ENCODE measurements around the gene SPPL3.
A peak's percentile ranks its signal among the peaks of the same experiment; 100 is the strongest.

The SPPL3 gene

DNA sequence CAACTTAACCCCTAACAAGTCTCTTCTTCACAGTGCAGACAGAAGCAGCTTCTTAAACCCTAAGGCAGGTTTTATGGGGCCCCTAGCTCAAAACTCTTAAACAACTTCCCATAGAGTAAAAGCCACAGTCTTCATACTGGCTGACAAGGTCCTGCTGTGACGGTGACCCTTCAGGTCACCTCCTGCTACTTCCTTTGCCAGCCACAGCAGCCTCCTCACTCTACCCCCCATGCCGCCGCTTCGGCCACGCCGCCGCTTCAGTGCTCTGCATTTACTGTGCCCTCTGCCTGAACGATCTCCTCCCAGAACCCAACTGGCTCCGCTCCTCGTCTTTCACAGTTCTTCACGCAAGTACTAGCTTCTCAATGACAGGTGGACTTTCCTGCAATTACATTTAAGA is 133.1 kb downstream of the SPPL3 start:
- Histone ChIP-seq H3K9ac (ENCODE audit: low read length) (no peak overlapping the region), H3K36me3 (ENCODE audit: control insufficient read depth, insufficient read depth, low read length) (peaks cover 25% of the 10 kb centered on the region), H3K4me1 (ENCODE audit: control insufficient read depth, insufficient read depth, low read length) (no peaks in the 10 kb centered on the region), H3K27ac (ENCODE audit: low read depth, low read length) (no peak overlapping the region), H3K4me3 (ENCODE audit: low read length) (no peak overlapping the region), H3K27me3 (ENCODE audit: control insufficient read depth, insufficient read depth, low read length) (no peaks in the 10 kb centered on the region)

GRCh38 chr12:120767071-120768024 is 136.8 kb downstream of the SPPL3 start:
- H3K36me3 ChIP-seq (ENCODE audit: control insufficient read depth, insufficient read depth, low read length): peaks cover 34% of the 10 kb centered on the region
- no peak overlapping the region for H3K4me3 ChIP-seq (ENCODE audit: low read length)
- H3K27me3 ChIP-seq (ENCODE audit: control insufficient read depth, insufficient read depth, low read length): no peaks in the 10 kb centered on the region
- peaks cover under 1% of the 10 kb centered on the region for H3K4me1 ChIP-seq (ENCODE audit: control insufficient read depth, insufficient read depth, low read length)
- no peak overlapping the region for H3K9ac ChIP-seq (ENCODE audit: low read length)
- H3K27ac ChIP-seq (ENCODE audit: low read depth, low read length): no peak overlapping the region

DNA sequence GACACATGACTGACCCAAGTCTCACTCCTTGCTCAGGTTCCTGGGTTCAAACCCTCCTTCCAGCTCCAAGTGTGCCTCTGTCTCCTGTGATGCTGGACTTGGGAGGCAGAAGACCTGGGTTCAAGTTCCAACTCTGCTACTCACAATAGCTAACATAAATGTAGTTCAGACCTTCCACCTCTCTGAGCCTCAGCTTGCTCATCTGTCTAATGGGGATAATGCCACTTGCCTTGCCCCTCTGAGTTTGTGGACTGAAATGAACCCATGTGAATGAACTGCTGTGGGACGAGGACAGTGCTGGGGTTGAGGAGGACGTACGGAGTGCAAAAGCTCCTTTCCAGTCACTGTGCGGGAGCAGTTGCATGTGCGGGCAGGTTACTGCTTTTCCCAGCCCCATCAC is 137.6 kb downstream of the SPPL3 start:
- H3K4me1 ChIP-seq (ENCODE audit: control insufficient read depth, insufficient read depth, low read length): peaks cover 8% of the 10 kb centered on the region
- H3K27me3 ChIP-seq (ENCODE audit: control insufficient read depth, insufficient read depth, low read length): no peaks in the 10 kb centered on the region
- no peak overlapping the region for H3K9ac ChIP-seq (ENCODE audit: low read length)
- H3K27ac ChIP-seq (ENCODE audit: low read depth, low read length): no peak overlapping the region
- H3K4me3 ChIP-seq (ENCODE audit: low read length): no peak overlapping the region
- H3K36me3 ChIP-seq (ENCODE audit: control insufficient read depth, insufficient read depth, low read length): peaks cover 34% of the 10 kb centered on the region

GRCh38 chr12:120764816-120765215 is 139.3 kb downstream of the SPPL3 start:
- peaks cover 39% of the 10 kb centered on the region for H3K36me3 ChIP-seq (ENCODE audit: control insufficient read depth, insufficient read depth, low read length)
- H3K4me3 ChIP-seq (ENCODE audit: low read length): no peak overlapping the region
- no peaks in the 10 kb centered on the region for H3K27me3 ChIP-seq (ENCODE audit: control insufficient read depth, insufficient read depth, low read length)
- H3K27ac ChIP-seq (ENCODE audit: low read depth, low read length): no peak overlapping the region
- no peak overlapping the region for H3K9ac ChIP-seq (ENCODE audit: low read length)
- peaks cover 15% of the 10 kb centered on the region for H3K4me1 ChIP-seq (ENCODE audit: control insufficient read depth, insufficient read depth, low read length)

DNA sequence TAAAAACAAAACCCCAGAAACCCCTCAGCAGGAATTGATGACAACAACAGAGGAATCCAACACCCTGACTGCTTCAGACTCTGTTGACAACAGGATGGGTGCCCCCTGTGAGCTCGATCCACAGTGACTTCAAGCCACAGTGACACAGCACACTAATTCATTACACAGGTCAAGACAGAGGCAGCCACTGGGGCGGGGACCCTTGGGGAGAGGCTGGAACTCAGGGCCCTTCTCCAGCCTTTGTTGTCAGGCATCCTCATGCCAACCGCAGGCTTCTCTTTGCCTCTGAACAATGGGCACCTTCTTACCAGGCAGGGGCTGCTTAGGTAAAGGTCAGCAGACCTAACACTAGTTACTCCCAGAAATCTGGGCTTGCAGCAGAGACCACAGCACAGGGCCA is 140.9 kb downstream of the SPPL3 start:
- Histone ChIP-seq H3K9ac (ENCODE audit: low read length) (no peak overlapping the region), H3K4me1 (ENCODE audit: control insufficient read depth, insufficient read depth, low read length) (peaks cover 15% of the 10 kb centered on the region), H3K36me3 (ENCODE audit: control insufficient read depth, insufficient read depth, low read length) (peaks cover 33% of the 10 kb centered on the region), H3K27ac (ENCODE audit: low read depth, low read length) (no peak overlapping the region), H3K4me3 (ENCODE audit: low read length) (no peak overlapping the region), H3K27me3 (ENCODE audit: control insufficient read depth, insufficient read depth, low read length) (no peaks in the 10 kb centered on the region)

- H3K4me1 ChIP-seq (ENCODE audit: control insufficient read depth, insufficient read depth, low read length): peaks cover 15% of the 10 kb centered on the region
- H3K27ac ChIP-seq (ENCODE audit: low read depth, low read length): peak overlapping the region; percentile 73
- no peak overlapping the region for H3K4me3 ChIP-seq (ENCODE audit: low read length)
- peaks cover 22% of the 10 kb centered on the region for H3K36me3 ChIP-seq (ENCODE audit: control insufficient read depth, insufficient read depth, low read length)
- H3K9ac ChIP-seq (ENCODE audit: low read length): no peak overlapping the region
- no peaks in the 10 kb centered on the region for H3K27me3 ChIP-seq (ENCODE audit: control insufficient read depth, insufficient read depth, low read length)
Observed at GRCh38 chr12:120762086-120762485, 142.1 kb downstream of the SPPL3 start.

DNA sequence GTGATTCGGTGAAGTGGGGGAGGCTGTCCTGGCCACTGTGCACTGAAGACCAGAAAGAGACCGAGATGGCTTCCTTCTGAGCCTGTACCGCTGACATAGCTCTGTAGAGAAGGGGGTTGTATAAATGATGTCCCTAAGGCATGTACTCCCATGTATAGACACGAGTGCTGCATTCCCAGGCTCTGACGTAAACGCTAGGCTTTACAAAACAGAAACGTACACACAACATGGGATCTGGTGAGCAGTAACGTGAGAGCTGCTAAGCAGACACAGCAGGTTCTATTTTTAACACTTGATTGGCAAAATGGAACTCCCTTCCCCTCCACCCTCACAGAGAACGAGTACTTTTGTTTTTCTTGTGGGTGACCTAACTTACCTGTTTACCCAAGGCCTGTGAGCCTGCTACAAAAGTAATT is 142.6 kb downstream of the SPPL3 start:
- Histone ChIP-seq H3K4me1 (ENCODE audit: control insufficient read depth, insufficient read depth, low read length) (peaks cover 15% of the 10 kb centered on the region), H3K4me3 (ENCODE audit: low read length) (no peak overlapping the region), H3K27me3 (ENCODE audit: control insufficient read depth, insufficient read depth, low read length) (no peaks in the 10 kb centered on the region), H3K27ac (ENCODE audit: low read depth, low read length) (peak overlapping the region; percentile 73), H3K36me3 (ENCODE audit: control insufficient read depth, insufficient read depth, low read length) (peaks cover 17% of the 10 kb centered on the region), H3K9ac (ENCODE audit: low read length) (no peak overlapping the region)

- H3K9ac ChIP-seq (ENCODE audit: low read length): no peak overlapping the region
- H3K36me3 ChIP-seq (ENCODE audit: control insufficient read depth, insufficient read depth, low read length): peaks cover 13% of the 10 kb centered on the region
- H3K4me1 ChIP-seq (ENCODE audit: control insufficient read depth, insufficient read depth, low read length): peaks cover 15% of the 10 kb centered on the region
- no peaks in the 10 kb centered on the region for H3K27me3 ChIP-seq (ENCODE audit: control insufficient read depth, insufficient read depth, low read length)
- no peak overlapping the region for H3K4me3 ChIP-seq (ENCODE audit: low read length)
- peak overlapping the region; percentile 73 for H3K27ac ChIP-seq (ENCODE audit: low read depth, low read length)
Observed at GRCh38 chr12:120760349-120761254, 143.6 kb downstream of the SPPL3 start.

- H3K27ac ChIP-seq (ENCODE audit: low read depth, low read length): no peak overlapping the region
- H3K27me3 ChIP-seq (ENCODE audit: control insufficient read depth, insufficient read depth, low read length): no peaks in the 10 kb centered on the region
- no peak overlapping the region for H3K4me3 ChIP-seq (ENCODE audit: low read length)
- no peak overlapping the region for H3K9ac ChIP-seq (ENCODE audit: low read length)
- H3K36me3 ChIP-seq (ENCODE audit: control insufficient read depth, insufficient read depth, low read length): peaks cover 11% of the 10 kb centered on the region
- peaks cover 15% of the 10 kb centered on the region for H3K4me1 ChIP-seq (ENCODE audit: control insufficient read depth, insufficient read depth, low read length)
Observed at GRCh38 chr12:120759591-120760348, 144.4 kb downstream of the SPPL3 start.

DNA sequence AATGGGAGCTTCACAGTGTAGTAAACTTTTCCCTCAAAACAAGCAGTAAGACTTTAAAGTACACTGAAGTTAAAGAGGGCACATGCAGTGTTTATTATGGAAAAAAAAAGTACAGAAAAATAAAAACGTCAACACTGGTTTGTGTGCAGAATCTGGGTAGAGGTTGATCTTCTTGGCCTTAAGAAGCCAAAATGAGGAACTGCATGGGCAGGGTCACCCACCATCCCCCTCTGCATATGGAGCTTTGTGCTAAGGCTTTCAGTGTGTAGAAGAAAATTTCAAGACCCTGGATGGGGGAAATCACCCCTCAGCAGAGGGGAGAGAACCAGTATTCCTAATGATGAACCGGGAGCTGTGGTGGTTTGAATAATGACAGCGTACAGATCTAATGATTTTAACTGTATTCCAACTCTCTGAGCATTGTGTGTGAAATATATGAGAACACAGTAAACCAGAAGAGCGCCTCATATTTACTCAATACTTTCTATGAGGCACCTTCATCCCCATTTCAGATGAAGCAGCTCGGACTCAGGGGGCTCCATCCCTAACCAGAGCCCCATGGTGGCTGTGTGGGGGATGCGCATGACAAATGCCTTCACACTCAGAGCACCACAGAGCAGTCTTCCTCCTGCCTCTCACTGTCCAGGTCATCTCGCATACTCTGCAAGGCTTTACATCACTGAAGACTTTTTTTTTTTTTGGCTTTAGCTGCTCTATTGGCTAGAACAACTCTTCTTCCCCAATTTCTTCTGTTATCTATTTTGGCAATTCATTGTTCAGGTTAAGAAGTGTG is 145.2 kb downstream of the SPPL3 start:
- peaks cover 15% of the 10 kb centered on the region for H3K4me1 ChIP-seq (ENCODE audit: control insufficient read depth, insufficient read depth, low read length)
- H3K36me3 ChIP-seq (ENCODE audit: control insufficient read depth, insufficient read depth, low read length): peaks cover 8% of the 10 kb centered on the region
- H3K27me3 ChIP-seq (ENCODE audit: control insufficient read depth, insufficient read depth, low read length): no peaks in the 10 kb centered on the region
- H3K27ac ChIP-seq (ENCODE audit: low read depth, low read length): no peak overlapping the region
- H3K4me3 ChIP-seq (ENCODE audit: low read length): no peak overlapping the region
- H3K9ac ChIP-seq (ENCODE audit: low read length): no peak overlapping the region

- peaks cover 15% of the 10 kb centered on the region for H3K4me1 ChIP-seq (ENCODE audit: control insufficient read depth, insufficient read depth, low read length)
- H3K36me3 ChIP-seq (ENCODE audit: control insufficient read depth, insufficient read depth, low read length): peaks cover 5% of the 10 kb centered on the region
- peak overlapping the region; percentile 4 for H3K9ac ChIP-seq (ENCODE audit: low read length)
- no peak overlapping the region for H3K27ac ChIP-seq (ENCODE audit: low read depth, low read length)
- no peak overlapping the region for H3K4me3 ChIP-seq (ENCODE audit: low read length)
- H3K27me3 ChIP-seq (ENCODE audit: control insufficient read depth, insufficient read depth, low read length): no peaks in the 10 kb centered on the region
Observed at GRCh38 chr12:120757949-120758348, 146.2 kb downstream of the SPPL3 start.
